SK-N-SH (cell line): ENCODE results near the gene ZBTB8OS.

Source experiments
- CHD2 ChIP-seq: fragments of 150-350 bp; IDR thresholded peaks from 2 replicates; pipeline ENCODE4 v1.6.1; 2018; ENCODE audit warnings: low read length; ENCODE audit not compliant: partially characterized antibody
- CTCF ChIP-seq: fragments of 200-600 bp; sonication (generic); IDR thresholded peaks from 2 replicates; pipeline ENCODE4 v1.6.1; 2017; ENCODE audit warnings: antibody characterized with exemption, mild to moderate bottlenecking, moderate library complexity
- ELF1 ChIP-seq: IDR thresholded peaks from 2 replicates; pipeline ENCODE4 v1.4.0; 2012
- EP300 ChIP-seq, 2 experiments: IDR thresholded peaks; 2 replicates each; pipeline versions ENCODE4 v1.4.0 to v1.6.1; 2012; ENCODE audit warnings: borderline replicate concordance in 1 of 2, low read depth in 1 of 2, low read length in 1 of 2
- EZH2phosphoT487 ChIP-seq: fragments of 200-600 bp; sonication (generic); IDR thresholded peaks from 2 replicates; pipeline ENCODE4 v1.6.1; 2017; ENCODE audit warnings: low read depth, mixed run types, mild to moderate bottlenecking, antibody characterized with exemption, moderate library complexity, borderline replicate concordance
- GABPA ChIP-seq: IDR thresholded peaks from 2 replicates; pipeline ENCODE4 v1.4.0; 2012; ENCODE audit warnings: low read depth, mild to moderate bottlenecking
- MXI1 ChIP-seq: IDR thresholded peaks from 2 replicates; pipeline ENCODE4 v1.6.1; 2012; ENCODE audit warnings: mild to moderate bottlenecking, low read depth, low read length, improper control_type of control experiment
- POLR2AphosphoS5 ChIP-seq: IDR thresholded peaks from 2 replicates; pipeline ENCODE4 v1.6.1; 2012; ENCODE audit warnings: low read depth, low read length
- RAD21 ChIP-seq: IDR thresholded peaks from 2 replicates; pipeline ENCODE4 v1.6.1; 2012; ENCODE audit warnings: mild to moderate bottlenecking, low read length
- TEAD4 ChIP-seq: IDR thresholded peaks from 2 replicates; pipeline ENCODE4 v1.4.0; 2012; ENCODE audit warnings: mild to moderate bottlenecking, borderline replicate concordance; ENCODE audit not compliant: insufficient read depth
- USF1 ChIP-seq: IDR thresholded peaks from 2 replicates; pipeline ENCODE4 v1.4.0; 2012; ENCODE audit warnings: low read depth, borderline replicate concordance
- YY1 ChIP-seq: IDR thresholded peaks from 2 replicates; pipeline ENCODE4 v1.4.0; 2012; ENCODE audit warnings: low read depth, mild to moderate bottlenecking

GRCh38 chr1:32652244-32652962 lies 2.1 kb upstream of the ZBTB8OS start:
- TF ChIP-seq YY1 (no peak), CTCF (no peak), ELF1 (no peak), POLR2AphosphoS5 (no peak), TEAD4 (no peak), EP300 (IDR thresholded peaks at IDR 0.05; ENCODE audit: borderline replicate concordance in 1 of 2, low read depth in 1 of 2, low read length in 1 of 2) (no peak), MXI1 (no peak), EZH2phosphoT487 (no peak), RAD21 (no peak), CHD2 (no peak), GABPA (no peak), USF1 (no peak)
